ENCODE data around the gene ZNF705A.
"Not testable (repeated sequence)": the region's sequence is repeated elsewhere in the genome, so short reads cannot be mapped to it uniquely, and the experiment has no call there.

ZNF705A gene

DNA sequence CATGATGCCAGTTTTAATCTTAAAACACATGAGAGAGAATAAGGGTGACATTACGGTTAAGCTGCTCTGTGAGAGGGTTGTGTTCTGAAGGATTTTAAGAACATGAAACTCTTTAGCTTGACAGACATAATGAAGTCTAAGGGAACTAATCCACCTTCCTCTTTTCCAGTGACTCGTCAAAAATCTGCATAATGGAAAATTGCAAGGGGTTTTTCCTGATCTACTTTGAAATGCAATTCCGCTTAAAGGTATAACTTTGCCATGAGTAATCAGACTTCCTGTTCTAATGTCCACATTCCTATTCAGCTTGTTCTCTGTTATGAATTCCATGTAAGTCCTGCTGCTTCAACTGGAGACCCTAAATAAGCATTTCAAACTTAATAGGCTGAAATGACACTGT is at the start of gene ZNF705A:
TSS of gene ZNF705A (plus strand) at position 171 of the 400 bp plus-strand sequence. CDS start 15,611 bp downstream, outside the sequence.
- DNase-seq: no peak

DNA sequence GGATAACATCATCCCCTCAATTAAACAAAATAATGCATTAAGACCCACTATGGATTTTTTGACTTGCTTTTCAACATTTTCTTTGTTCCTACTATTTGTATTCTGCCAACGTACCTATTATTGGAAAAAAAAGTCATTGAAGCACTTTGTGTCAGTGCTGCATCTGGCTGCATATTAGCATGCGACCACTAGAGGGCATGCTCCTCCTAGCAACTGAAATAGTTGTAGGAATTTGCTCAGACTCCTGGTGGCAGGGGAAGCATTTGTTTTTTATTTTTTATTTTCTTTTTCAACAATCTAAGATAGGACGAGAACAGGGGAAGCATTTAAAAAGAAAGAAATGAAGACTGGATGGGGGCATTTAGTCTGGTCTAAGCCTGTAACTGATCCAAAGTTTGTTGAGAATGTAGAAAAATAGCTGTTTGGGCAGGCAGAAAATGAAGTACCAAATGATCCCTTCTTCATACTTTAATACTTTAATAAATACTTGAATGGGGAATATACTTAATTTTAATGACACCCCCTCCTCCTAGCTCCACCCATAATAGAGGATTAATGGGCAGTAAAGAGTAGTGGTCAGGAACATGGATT is 47.9 kb upstream of the ZNF705A start:
- DNase-seq: peak; percentile 82

DNA sequence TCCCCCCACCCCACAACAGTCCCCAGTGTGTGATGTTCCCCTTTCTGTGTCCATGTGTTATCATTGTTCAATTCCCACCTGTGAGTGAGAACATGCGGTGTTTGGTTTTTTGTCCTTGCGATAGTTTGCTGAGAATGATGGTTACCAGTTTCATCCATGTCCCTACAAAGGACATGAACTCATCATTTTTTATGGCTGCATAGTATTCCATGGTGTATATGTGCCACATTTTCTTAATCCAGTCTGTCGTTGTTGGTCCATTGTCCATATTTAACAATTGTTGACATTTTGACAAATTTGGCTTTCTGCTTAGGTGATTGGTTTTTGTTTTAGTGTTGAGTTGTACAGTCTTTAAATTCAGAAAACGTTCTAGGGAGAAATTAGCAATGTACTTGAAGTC is 43.7 kb upstream of the ZNF705A start:
- not testable (repeated sequence) for DNase-seq

DNA sequence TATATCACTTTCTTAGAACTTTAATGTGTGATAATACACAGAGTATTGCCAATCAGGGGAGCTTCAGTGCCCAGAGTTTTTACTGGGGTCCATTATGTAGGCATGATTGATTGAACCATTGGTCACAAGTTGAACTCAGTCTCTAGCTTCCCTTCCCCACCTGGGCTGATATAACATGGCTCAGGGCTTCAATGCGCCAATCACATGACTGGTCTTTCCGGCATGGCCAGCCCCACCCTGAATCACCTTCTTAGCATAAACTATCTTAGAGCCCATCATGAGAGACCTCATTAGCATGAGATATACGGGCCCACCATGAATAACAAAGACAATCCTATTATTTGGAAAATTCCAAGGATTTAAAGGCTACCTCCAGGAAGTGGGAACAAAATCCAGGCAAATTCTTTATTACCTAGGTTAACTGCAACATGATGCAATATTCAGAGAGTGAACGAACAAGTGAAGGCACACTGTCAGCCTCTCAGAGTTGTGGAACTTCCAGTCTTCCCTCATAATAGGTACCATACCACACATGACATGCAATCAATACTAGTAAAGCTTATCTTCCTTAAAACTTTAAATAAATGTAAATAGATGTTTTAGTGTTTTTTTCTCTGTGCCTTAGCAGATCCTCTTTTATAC is 36.6 kb upstream of the ZNF705A start:
- no peak for DNase-seq

DNA sequence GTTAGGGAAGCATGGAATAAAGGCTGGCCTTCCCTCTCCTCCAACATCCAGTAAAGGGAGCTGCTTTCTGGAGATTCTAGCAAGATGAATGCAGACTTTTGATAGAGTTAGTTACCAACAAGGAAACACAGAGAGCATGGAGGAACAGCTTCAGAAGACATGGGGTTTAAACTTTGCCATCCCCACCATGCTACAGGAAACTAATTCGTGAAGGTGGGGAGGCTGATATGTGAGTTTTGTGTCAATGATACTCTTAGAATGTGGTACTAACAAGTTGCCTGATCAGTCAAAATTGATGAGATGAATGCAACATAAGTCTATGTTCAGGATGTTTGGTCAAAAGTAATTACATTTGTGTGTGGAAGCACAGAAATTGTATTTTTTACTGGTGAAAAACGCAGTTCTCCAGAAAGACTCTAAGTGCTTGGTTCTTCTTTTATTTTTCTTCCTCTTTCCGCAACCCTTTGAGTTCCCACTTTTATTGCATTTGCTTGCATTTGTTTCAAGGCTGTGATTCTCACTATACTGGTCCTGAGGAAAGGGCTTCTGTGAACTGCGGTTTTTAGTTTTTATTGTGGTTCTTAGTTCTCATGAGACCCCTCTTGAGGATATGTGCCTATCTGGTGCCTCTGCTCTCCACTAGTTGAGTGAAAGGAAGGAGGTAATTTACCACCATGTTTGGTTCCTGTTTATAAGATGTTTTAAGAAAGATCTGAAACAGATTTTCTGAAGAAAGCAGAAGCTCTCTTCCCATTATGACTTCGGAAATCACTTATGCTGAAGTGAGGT is 33.5 kb upstream of the ZNF705A start, which contains the start of gene CLEC4A:
TSS of gene CLEC4A (plus strand) at position 494 of the 789 bp plus-strand sequence. CDS start at position 756, 262 bp downstream.
- no peak for DNase-seq

DNA sequence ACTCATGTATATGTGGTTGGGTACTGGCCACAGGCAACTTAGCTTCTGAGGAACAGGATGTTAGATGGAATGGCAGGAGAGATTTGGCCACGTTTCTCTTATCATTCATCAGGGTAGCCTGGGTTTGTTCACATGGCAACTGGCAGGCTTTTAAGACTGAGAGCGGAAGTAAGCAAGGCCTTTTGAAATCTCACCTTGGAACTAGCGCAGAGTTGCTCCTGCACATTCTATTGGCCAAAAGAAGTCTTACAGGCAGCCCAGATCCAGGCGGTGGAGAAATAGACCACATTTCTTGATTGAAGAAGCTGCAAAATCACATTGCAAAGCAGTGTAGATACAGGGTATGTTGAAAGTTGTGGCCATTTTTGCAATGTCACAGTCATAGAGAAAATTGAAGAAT is 29.7 kb upstream of the ZNF705A start:
- no peak for DNase-seq

DNA sequence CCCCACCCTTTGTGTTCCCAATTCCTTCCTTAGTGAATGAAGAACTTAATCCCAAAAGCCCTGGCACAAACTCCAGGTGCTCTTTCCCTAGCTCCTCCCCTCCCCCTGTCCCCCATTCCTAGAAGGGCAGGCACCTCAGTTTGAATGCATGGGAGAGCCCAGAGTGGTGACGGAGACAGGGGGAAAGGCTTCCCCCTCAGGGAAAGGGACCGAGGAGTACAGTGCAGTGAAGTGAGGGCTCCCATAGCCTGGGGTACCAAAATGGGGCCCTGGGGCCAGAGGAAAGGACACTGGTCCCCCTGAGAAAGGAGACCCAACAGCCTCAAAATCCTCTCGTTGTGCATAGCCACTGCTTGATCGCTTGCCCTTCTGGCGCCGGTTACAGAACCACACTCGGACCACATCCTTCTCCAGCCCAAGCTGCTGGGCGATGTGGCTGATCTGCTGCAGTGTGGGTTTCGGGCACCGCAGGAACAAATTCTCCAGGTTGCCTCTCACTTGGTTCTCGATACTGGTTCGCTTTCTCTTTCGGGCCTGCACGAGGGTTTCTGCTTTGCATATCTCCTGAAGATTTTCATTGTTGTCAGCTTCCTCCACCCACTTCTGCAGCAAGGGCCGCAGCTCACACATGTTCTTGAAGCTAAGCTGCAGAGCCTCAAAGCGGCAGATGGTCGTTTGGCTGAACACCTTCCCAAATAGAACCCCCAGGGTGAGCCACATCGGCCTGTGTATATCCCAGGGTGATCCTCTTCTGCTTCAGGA is 23.0 kb upstream of the ZNF705A start:
- DNase-seq: not testable (repeated sequence)

DNA sequence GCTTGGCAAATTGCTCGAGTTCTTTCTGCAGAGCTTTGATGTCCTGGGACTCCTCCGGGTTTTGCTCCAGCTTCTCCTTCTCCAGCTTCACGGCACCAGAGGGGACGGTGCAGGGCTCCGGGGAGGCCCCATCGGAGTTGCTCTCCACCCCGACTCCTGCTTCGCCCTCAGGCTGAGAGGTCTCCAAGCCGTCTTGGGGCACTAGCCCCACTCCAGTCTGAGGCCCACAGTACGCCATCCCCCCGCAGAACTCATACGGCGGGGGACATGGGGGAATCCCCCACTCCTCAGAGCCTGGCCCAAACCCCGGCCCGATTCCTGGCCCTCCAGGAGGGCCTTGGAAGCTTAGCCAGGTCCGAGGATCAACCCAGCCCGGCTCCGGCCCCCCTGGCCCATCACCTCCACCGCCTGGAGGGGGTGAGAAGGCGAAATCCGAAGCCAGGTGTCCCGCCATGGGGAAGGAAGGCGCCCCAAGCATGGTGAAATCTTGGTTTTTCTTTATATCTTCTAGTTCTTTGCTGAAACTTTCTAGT is 22.4 kb upstream of the ZNF705A start:
- DNase-seq: not testable (repeated sequence)

DNA sequence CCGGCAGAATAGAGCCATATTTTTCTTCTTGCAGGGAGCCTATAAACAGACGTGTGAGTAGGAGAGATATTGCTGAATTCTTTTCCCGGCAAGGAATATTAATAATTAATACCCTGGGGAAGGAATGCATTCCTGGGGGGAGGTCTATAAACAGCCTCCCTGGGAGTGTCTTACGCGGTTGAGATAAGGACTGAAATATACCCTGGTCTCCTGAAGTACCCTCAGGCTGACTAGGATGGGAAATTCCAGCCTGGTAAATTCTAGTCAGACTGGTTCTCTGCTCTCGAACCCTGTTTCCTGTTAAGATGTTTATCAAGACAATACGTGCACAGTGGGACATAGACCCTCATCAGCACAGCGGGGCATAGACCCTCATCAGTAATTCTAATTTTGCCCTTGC is 15.2 kb upstream of the ZNF705A start:
- not testable (repeated sequence) for DNase-seq

DNA sequence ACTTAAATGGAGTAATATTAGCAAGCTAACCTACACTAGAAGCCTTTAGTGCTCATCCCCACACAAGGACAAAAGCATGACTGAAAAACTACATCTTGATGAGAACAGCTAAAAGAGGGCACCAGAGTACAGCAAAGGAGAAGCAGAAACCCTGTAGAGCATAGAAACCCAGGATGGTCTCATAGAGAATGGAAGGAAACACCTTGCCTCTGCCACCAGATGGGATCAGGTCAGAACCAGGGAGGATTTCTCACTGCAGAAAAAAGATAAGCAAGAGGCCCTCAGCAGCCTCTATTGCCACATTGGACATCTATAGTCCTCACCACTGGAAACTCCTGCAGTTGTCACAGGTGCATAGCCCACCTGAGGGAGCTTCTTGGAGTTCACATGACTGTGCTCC is 13.6 kb upstream of the ZNF705A start:
- no peak for DNase-seq

DNA sequence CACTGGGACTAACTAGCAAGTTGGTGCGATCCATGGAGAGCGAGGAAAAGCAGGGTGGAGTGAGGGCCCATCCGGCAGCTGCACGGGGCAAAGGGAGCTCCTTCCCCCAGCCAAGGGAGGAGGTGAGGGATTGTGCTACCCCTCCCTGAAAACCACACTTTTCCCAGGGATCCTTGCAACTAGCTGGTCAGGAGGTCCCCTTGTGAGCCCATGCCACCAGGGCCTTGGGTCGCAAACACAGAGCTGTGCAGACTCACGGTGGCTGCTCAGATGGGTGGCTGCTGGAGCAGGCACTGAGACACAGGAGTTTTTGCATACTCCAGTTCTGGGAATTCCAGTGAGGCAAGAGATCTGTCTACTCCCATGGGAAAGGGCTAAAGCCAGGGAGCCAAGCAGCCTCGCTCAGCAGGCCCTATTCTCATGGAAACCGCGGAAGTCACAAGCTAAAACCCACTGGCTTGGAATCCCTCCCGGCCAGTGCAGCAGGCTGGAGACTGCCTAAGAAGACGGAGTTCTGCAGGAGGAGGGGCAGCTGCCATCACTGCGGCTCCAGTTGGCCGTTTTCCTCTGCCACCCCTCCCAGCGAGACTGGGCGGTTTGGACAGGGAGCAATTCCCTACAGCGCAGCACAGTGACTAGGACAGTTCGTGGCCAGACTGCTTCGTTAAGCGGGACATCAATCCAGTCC is 10.9 kb upstream of the ZNF705A start:
- DNase-seq: peak; percentile 86

DNA sequence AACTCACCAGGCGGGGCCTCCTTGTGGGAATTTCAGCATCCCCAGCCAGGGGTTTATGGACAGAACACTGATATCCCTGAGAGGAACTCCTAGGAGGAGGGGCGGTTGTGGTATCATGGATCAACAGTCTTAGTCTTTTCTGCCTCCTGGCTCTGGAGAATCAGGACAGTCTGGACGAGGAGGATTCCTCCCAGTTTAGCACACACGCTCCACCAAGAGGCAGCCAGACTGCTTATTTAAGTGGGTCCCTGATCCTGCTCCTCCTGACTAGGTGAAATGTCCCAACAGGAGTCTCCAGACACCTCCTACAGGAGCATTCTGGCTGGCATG is 10.4 kb upstream of the ZNF705A start:
- DNase-seq: no peak

DNA sequence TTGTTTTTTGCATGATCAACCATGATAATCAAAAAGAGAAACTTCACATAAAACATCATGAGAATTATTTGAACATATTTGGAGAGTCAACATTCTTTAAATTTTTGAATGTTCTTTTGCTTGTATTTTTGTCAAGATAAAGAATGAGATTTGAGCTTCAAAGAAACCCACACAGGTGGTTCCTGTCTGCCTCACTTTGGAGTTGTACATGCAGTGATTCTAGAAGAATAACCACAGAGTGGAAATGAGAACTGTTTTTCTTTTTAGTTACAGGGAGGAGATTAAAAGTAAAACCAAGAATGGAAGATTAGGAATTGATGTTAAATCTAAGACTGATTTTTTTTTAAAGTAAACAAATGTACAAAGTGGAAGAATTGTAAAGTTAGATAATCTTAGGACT is 2.3 kb upstream of the ZNF705A start:
- DNase-seq: no peak

DNA sequence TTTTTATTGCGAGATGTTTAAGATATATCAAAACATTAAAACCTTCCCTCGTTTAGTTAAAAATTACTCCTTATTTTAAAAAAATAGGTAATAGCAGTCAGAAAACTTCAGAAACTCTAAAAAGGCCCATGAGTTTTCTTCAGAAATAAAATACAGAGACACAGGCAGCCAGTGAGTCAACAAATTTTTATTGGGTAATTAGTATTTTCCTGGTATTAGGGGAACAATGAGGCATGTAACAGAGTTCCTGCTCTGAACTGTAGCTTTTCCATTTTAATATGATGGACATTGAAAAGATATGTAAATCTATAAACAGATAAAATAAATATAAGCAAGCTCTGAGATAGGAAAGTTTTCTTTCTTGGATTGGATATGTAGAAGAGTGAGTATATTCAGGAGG is 399 bp upstream of the ZNF705A start:
- DNase-seq: no peak

DNA sequence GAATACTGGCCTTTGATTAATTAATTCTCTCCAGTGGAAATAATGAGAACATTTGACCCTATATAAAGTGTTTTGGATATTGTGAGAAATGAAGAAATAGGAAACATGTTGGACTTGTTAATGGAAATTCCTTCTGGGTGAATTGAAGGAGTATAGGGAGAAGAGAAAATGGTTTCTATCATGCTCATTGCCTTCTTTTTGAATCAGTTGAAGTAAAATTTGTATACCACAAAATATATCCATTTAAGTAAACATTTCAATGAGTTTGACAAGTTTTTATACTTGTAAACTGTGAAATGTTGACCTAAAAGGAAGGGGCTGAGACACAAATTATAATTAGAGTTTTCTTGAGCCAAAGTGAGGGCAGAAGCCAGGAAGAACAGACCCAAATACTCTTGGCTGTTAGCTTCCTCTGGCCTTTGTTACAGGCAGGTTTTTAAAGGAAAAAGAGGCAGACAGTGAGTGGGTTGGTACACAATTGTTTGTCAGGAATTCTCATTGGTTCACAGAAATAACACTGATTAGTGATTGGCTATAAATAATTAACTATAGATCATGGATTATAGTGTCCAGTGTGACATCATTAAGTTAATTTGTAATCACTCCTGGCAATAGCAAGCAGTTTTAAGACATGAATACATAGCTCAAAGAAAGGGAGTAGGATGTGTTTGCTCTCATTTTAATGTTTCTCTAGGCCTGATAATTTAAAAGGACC is 826 bp downstream of the ZNF705A start:
- no peak for DNase-seq

DNA sequence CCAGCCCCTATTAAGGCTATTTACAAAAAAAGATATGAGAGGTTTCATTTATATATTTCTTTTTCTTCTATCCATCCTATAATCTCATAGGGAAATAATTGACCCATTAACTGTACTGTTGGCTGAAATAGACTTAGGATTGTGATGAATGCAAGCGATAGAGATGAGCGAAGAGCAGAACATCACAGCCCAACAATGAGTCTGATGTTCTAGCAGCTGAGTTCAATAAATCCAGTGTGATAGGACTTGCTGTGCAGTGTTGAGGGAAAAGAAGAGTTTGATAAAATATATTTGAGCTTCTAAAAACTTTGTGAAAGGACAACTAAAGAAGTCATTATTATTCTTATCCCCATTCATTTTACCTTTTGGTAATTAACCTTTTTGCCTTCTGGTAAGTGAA is 16.1 kb downstream of the ZNF705A start:
- not testable (repeated sequence) for DNase-seq

DNA sequence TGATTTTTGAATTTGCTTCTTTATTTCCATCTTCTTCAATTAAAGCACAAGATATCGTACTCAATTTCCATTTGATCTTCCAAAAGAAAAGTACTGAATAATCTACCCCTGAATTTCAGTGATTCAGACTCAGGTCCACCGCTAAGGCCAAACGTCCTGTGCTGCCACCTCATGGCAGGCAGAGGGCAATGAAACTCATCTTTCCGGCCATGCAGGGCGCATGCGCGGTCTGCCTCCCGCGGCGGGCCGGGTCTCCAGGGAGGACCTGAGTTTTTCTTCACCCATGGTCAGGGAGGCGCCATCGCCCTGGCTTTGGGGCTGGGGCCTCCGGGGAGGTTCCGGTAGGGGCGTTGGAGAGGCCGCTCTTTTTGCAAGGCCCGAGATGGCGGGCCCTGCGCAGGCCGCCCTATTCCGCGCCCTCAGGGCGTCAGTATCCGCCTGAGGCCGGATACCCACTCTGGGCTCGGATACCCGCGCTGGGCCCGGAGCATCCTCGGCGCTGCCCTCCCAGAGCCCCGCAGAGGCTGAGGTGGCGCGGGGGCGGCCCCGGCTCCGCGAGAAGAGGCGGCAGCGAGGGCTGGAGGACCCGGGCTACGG is 23.3 kb downstream of the ZNF705A start:
- DNase-seq: peak; percentile 84

DNA sequence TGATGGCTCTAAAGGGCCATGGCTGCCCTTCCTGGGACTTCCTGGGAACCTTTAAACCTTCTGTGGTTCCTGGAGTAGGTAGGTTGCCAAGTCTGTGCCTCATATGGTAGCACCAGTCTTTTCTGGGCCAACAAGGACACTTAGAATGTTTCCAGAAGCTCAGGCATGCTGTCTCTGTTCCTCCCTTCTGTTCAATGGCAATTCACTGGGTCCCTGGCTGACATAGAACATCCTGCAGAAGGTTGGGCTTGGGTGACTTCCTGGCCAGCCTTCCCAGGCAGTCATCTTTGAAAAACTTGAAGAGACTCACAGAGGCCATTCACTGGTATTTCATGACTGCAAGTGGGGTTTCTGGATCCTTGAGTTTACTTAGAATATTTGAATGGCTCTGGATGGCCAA is 24.5 kb downstream of the ZNF705A start:
- DNase-seq: not testable (repeated sequence)

DNA sequence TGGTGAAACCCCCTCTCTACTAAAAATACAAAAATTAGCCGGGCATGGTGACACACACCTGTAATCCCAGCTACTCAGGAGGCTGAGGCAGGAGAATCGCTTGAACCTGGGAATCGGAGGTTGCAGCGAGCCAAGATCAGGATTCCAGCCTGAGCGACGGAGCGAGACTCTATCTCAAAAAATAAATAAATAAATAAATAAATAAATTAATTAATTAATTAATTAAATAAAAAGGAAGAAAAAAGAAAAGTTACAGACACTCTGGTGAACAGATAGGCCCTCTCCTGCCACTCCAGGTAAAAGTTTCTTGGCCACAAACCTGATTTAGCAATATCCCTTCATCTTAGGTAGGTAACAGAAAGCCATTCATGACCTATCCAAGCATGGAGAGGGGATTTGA is 26.1 kb downstream of the ZNF705A start:
- DNase-seq: not testable (repeated sequence)

DNA sequence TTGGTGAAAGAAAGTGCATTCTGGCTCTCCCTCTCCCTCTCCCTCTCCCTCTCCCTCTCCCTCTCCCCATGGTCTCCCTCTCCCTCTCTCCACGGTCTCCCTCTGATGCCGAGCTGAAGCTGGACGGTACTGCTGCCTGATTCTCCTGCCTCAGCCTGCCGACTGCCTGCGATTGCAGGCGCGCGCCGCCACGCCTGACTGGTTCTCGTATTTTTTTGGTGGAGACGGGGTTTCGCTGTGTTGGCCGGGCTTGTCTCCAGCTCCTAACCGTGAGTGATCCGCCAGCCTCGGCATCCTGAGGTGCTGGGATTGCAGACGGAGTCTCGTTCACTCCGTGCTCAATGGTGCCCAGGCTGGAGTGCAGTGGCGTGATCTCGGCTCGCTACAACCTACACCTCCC is 26.5 kb downstream of the ZNF705A start:
- DNase-seq: not testable (repeated sequence)

DNA sequence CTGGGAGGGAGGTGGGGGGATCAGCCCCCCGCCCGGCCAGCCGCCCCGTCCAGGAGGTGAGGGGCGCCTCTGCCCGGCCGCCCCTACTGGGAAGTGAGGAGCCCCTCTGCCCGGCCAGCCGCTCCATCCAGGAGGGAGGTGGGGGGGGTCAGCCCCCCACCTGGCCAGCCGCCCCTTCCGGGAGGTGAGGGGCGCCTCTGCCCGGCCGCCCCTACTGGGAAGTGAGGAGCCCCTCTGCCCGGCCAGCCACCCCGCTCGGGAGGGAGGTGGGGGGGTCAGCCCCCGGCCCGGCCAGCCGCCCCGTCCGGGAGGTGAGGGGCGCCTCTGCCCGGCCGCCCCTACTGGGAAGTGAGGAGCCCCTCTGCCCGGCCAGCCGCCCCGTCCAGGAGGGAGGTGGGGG is 27.4 kb downstream of the ZNF705A start:
- DNase-seq: not testable (repeated sequence)

All from femur (tissue), 1 donor.